NCI-H2227 (cell line): ENCODE results near the gene TBX21.
"Not testable (repeated sequence)": the region's sequence is repeated elsewhere in the genome, so short reads cannot be mapped to it uniquely, and the experiment has no call there.

Experiments used
- DNase-seq: peaks from one replicate; lab custom pipeline; 2025; ENCODE audit not compliant: unreplicated experiment; lab: John Stamatoyannopoulos, UW

The TBX21 gene

GRCh38 chr17:47762728-47763127 lies 29.7 kb downstream of the TBX21 start:
- DNase-seq = no peak

GRCh38 chr17:47763913-47764582 lies 31.0 kb downstream of the TBX21 start:
- no peak for DNase-seq

GRCh38 chr17:47773649-47774048 lies 40.6 kb downstream of the TBX21 start:
- DNase-seq = not testable (repeated sequence)

- DNase-seq = no peak
Measured at GRCh38 chr17:47774331-47774730, 41.3 kb downstream of the TBX21 start.

- no peak for DNase-seq
Measured at GRCh38 chr17:47774987-47775580, 42.0 kb downstream of the TBX21 start.

- peak; percentile 57 for DNase-seq
Measured at GRCh38 chr17:47776330-47777197, 43.5 kb downstream of the TBX21 start.

- no peak for DNase-seq
Measured at GRCh38 chr17:47778184-47778635, 45.2 kb downstream of the TBX21 start.

GRCh38 chr17:47781397-47781796 lies 48.4 kb downstream of the TBX21 start:
- DNase-seq = no peak

GRCh38 chr17:47785538-47786123 lies 52.6 kb downstream of the TBX21 start:
- DNase-seq = no peak

- DNase-seq = peak; percentile 87
Measured at GRCh38 chr17:47789611-47790561, 56.9 kb downstream of the TBX21 start.

GRCh38 chr17:47791025-47791424 lies 58.0 kb downstream of the TBX21 start:
- DNase-seq = no peak

- no peak for DNase-seq
Measured at GRCh38 chr17:47792457-47792856, 59.4 kb downstream of the TBX21 start.

- DNase-seq = no peak
Measured at GRCh38 chr17:47792979-47793378, 59.9 kb downstream of the TBX21 start.
